ENCODE measurements around the gene LHX1.
A peak's percentile ranks its signal among the peaks of the same experiment; 100 is the strongest.

The LHX1 gene

GRCh38 chr17:36923814-36924221 lies 13.5 kb upstream of the LHX1 start:
- DNase-seq, result no peak

GRCh38 chr17:36926226-36926625 lies 11.0 kb upstream of the LHX1 start:
- no peak for DNase-seq

- no peak for DNase-seq
Observed at GRCh38 chr17:36926701-36927100, 10.6 kb upstream of the LHX1 start.

GRCh38 chr17:36928471-36929345 lies 8.6 kb upstream of the LHX1 start:
- DNase-seq, result no peak

DNA sequence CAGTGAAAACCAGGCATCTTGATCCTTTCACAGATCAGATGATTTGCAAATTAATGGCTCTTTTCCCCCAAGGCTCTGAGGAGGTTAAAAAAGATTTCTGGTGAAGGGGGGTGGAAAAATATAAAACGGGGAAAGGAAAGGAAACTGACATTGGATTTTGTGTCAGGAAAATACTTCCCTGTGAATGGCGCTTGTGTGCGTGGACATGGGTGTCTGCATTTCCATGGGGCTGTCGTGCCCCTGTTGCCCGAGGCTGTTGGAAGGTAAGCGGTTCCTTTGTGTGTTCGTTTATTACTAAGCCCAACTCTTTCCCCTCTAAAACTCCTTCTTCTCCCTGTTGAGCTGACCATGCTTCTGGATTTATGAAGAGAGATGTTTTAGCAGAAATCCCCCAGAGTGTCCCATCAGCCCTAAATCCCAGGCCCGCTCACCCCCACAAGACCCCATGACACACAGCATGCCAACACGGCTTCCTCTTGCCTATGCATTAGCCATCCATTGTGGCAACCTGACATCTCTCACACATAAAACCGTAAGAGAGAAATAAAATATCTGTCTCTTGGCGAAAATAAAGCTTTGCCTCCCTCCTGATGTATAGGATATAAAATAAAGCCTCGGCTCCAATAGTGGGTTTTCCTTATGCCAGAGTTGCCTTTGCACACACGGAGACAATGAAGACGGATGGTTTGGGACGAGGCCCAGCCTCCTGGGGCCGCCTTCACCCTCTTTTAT lies 7.3 kb upstream of the LHX1 start:
- no peak for DNase-seq

- no peak for DNase-seq
Observed at GRCh38 chr17:36930583-36930900, 6.7 kb upstream of the LHX1 start.

DNA sequence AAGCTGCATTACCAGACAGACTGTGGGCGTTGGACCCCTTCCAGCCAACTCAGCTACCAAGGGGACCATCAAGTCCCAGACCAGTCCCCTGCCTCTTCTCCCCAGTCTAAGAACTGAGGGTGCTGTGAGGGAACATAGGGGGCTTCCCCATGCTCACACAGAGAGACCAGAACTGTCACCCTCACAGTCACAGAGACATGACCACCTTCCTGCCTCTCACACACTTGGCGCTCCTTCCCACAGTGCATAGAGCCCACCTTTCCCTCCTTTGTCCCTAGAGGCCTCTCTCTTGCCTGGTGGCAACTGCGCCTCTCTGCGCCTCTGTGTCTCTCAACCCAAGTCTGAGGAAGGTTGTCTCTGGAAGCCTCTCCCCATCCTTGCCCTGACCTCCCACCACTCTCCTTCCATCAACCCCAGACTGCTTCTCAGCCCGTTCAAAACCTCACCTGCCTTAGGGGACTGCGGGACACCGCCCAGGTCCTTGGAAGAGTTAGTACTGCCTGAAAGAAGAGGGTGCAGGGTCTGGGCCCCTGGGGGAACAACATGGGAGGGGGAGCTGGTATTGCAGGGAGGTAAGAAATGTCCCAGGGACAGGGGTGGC lies 6.1 kb upstream of the LHX1 start:
- DNase-seq, result no peak

DNA sequence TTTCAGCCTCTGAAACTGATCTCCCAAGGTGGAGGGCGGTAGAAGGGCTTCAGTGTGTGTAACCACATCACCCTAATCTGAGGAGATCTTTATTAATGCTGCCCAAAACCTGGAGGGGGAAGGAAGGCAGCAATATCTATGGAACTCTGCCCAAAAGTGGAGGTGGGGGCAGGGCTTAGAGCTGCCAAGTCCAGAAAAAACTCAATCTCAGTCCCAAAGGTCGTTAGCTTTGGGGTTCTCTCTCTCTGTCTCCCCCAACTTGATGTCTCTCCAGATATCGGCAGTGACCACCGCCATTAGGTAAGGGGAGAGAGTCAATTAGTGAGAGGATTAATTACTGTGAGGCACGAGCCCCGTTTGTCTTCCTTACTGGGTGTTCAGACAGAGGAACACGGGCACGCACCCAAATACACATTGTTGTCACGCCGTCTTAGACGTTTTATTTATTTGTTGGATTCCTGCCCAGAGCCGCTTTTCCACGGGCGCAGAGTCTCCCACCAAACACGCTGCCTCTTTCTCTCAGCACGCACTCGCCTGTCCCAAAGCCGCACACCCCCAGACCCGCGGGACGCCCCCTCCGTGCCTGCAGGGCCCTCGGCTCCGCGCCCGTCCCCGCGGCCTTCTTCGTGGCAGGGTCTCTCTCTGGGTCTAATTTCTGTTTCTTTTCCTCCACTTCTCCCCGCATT lies 5.4 kb upstream of the LHX1 start:
- DNase-seq, result peak in 1 of 2 donors; percentile 8

GRCh38 chr17:36932383-36932693 lies 4.9 kb upstream of the LHX1 start:
- no peak for DNase-seq

DNA sequence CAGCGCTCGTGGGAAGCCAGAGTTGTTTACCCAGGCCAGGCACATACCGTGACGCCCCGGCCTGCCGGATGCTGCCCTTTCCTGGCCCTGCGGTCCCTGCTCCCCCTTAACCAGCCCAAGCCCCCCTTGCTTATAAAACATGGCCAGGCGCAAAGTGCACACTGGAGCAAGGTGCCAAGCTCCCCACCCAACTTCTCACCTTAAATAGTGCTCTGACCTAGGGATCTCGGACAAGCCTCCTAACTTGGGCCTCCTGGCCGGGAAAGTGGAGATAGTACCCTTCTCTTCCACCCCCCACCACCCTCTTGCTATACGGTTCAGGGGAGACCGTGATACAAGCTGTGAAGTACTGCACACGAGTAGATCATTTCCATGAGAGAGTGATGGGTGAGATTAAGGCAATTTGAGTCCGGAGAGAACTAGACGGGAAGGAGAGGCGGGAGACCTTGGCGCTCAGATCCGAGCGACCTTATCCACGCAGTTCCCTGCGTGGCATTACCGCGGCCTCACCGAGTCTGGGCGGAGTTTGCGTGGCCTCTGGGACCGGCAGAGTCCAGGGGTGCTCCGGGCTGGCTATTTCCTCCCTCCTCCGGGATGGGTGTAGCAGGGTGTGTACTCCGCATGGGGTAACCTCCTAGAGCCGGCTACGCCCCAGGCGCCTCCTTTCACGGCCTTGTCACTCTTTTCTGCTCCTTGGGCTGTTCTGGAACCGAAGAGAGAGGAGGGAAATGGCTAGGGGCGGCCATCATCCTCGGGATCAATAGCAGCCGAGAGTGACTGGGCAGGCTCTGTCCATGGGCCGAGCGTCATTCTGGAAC lies 4.4 kb upstream of the LHX1 start:
- no peak for DNase-seq

DNA sequence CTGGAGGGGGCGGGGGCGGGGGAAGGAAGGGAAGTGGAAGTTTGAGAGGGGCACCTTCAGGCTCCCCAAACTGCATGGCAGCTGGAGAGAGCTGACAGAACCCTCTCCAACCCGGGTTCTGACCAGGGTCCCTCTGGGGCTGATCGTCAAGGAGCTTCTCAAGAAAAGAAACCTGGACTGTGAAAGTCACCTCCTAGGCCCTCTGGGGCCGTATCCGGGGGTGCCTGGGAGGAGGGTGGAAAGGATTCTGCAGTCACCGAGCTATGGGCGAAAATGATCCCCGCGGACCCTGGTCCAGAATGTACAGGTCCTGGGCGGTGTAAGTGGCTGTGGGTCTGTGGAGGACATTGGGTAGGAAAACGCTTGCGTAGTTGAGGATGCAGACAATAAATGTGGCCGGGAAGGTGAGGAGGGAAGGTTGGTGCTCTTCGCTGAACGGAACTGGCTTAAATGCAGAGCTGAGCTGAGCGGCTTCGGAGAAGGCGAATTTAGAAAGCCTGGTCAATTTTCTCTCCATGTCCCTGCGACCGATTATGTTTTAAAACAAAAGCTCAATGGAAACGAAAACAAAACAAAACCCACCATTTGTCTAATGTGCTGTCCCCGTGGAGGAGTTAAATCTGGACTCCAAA lies 3.6 kb upstream of the LHX1 start:
- DNase-seq, result peak in 1 of 2 donors; percentile 6

GRCh38 chr17:36934144-36934691 lies 3.1 kb upstream of the LHX1 start:
- no peak for DNase-seq

DNA sequence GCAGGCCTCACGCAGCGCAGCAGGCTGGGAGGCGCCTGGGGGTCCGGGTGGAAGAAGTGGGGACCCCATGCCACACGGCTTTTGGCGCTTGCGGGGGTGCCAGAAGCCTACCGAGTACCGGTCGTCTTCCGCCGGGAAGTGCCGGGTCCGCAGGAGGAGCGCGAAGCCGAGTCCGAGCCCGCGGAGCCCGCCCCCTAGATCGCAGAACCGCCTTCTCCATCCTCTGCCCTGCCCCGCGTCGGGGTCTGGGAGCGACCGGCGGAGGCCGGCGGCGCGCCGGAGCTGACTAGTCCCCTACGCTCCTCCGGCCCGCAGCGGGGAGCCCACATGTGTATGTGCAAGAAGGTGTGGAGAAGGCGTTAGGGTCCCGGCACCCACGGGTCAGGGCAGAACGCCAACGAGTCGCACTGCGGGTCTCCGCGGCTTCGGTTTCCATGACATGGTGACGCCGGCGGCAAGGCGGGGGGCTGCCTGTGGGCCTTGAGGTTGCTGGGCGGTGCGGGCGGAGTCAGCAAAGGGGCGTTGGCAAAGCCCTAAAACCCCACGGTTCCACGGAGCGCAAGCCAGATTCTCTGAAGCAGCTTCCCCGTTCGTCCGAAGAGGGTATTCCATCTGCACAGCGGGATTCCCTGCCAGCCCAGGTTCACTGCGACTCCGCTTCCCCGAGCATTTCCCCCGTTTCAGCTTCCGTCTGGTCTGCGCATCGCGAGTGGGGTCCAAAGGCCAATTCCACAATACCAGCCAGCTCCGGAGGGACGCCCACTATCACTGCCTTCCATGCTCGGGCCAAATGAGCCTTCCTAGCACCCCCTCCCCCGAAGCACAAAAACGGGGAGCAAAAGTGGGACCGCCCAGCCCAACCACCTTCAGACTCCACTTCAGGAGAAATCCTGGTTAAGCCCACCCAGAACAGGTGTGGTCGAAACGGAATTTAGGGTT lies 2.3 kb upstream of the LHX1 start:
- DNase-seq, result peak in 1 of 2 donors; percentile 31

GRCh38 chr17:36935671-36936454 lies 1.4 kb upstream of the LHX1 start:
- peak in 1 of 2 donors; percentile 14 for DNase-seq

DNA sequence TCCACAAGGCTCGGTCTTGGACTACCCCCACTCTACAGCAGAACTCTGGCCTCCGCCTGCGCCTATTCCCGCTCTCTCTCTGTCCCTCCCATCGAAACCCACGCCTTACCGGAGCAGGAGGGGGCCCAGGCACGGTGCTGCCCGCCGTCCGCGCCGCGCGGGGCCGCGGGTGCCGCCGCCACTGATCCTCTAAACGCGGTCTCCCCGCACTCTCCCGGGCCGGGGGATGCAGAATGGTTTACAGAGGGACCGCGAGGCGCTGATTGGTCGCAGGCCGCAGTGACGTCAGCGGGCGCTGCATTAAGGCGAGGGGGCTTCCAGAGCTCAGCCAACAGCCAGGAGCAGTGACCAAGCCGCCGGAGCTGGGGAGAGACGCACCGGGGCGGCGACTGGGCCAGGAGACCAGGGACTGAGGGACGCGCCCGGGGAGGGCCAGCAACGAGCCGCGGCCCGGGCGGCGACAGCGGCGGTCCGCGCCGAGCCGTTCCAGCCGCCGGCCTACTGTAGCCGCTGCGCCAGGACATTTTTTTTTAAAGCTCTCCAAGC lies 747 bp upstream of the LHX1 start:
- peak in 1 of 2 donors; percentile 11 for DNase-seq

DNA sequence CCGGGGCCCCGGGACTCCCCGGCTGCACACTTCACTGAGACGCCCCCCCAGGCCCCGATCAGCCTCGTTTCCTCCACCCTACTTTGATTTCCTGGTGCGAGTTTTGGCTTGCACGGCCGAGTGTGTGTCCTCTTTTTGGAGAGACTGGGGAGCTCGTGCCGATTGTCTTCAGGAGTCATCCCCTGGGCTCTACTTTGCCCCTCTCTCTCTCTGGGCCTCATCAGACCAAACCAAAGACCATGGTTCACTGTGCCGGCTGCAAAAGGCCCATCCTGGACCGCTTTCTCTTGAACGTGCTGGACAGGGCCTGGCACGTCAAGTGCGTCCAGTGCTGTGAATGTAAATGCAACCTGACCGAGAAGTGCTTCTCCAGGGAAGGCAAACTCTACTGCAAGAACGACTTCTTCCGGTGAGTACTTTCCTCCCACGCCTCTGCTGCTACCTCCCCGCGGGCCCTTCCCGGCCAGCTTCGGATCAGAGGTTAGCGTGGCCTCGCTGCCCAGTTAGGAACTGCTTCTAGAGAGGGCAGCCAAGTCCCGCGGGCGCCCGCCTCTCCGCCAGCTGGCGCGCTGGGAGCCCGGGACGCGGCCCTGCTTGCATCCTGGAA lies 787 bp downstream of the LHX1 start:
- DNase-seq, result peak in 1 of 2 donors; percentile 35

GRCh38 chr17:36938566-36939051 lies 1.3 kb downstream of the LHX1 start:
- DNase-seq, result peak in 1 of 2 donors; percentile 10

DNA sequence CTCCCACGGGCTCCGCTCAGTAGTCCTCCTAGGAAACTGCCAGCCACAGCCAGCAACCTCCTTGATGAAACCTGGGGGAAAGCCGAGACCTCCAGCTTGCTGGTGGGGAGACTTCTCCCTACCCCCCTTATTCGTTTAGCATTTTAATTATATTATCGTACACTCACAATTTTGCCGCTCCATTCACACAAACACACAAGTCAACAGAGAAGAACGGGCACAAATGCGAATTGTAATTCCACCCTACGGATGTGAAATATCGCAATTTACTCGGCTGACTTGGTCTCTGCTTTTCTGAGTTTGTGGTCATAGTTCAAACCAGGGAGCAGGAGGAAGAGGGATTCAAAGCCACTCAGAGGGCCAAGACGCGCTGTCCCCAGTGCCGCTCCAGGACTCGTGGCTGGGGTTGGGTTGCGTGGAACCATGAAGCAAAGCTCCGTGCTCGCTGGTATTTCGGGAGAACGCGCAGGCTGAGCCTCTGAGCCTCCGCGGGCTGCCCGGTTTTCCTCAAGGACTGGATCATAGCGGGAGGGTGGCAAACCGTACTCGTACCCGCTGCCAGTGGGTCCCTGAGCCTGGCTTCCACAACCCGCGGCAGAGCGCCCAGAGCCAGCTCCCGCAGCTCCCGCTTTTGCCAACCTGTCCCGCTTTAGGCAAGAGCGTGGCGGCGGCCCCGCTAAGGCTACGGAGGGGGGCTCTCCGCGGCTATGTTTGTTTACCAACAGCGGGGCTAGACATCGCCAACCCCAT lies 2.0 kb downstream of the LHX1 start:
- peak in 1 of 2 donors; percentile 11 for DNase-seq

All from CD4-positive, alpha-beta T cell treated with Interferon alpha-2 for 1 hour (primary cell).